GM21529 (cell line): ENCODE results near the gene CAMKK2.
"Not testable (repeated sequence)": the region's sequence is repeated elsewhere in the genome, so short reads cannot be mapped to it uniquely, and the experiment has no call there.

Experiments used
- ATAC-seq: cut with Tn5 transposase; IDR thresholded peaks from one replicate; pipeline ENCODE4 v1.9.1; 2021; ENCODE audit not compliant: unreplicated experiment

CAMKK2 gene

DNA sequence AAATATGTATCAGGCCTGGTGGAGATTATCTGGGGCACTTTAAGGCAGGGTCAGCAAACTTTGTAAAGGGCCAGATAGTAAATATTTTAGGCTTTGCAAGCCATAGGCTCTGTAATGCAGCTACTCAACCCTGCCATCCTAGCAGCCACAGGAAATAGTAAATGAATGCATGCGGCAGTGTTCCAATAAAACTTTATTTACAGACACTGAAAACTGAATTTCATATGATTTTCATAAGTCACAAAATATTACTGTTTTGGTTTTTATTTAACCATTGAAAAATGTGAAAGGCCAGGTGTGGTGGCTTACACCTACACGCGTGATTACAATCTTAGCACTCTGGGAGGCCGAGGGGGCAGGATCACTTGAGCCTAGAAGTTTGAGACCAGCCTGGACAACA, 3.2 kb upstream of the CAMKK2 start:
- ATAC-seq = no peak

DNA sequence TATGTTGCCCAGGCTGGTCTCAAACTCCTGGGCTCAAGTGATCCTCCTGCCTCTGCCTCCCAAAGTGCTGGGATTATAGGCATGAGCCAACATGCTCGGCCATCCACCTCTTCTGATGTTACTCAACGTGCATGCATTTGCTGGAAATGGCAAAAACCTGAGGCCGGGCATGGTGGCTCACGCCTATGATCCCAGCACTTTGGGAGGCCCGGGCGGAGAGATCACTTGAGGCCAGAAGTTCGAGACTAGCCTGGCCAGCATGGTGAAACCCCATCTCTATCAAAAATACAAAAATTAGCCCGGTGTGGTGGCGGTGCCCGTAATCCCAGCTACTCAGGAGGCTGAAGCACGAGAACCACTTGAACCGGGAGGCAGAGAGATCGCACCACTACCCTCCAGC, 1.9 kb upstream of the CAMKK2 start:
- ATAC-seq = not testable (repeated sequence)

DNA sequence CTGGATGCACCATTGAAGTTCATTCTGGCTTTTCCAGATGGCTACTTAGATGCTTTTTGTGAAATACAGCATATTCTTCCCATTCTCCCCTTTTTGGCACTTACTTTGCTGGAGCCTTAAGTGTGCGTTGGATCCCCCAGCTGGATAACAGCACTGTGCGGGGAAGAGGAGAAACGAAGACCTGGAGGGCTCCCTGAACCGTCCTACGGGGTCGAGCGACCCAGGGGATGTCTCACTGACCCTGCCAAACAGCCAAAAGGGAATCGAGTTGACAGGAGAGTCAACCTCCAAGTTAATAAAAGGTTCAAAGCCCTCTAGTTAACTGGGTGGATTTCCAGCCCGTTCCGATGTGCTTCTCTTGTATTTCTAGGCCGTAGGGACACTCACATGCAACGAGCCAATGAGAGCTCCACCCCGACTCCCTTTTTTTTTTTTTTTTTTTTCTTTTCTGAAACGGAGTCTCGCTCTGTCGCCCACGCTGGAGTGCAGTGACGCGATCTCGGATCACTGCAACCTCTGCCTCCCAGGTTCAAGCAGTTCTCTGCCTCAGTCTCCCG, 1.0 kb upstream of the CAMKK2 start:
- no peak for ATAC-seq

DNA sequence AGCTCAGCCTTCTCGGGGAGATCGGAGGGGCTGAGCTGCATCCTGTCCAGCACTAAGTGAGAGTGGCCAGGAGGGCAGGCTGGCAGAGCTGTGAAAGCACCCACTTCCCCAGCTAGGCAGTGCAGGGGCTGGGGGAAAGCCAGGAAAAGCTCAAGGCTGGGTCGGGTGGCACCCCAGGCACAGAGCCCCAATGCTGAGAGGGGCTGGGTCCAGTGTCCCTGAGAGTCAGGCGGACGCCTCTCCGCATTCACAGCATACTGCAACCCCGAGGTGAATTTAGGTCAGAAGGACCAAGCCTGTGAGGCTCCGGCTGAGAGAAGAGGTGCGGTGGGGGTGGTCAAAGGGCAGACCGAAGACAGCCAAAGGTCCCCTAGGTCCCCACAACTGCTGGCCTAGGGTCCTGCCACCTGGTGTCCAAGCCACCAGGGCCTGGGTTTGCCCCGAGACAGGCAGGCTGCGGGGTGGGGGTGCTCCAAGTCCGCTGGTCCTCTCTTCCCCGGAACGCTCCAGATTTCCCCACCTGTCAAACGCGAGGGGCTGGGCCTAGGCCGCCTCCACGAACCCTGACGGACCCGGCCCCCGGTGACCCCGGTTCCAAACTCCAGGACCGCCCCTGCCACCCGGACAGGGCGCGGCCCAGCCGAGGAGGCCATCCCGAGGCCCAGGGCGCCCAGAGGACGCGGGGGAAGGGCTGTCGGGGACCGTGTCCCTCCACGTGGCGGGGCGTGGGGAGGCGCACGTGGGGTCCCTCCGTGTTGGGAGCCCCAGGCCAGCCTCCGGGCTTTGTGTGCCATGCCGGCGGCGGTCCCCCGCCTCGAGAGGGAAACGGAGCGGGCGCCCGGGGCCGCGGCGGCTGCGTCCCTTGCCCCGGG, 527 bp downstream of the CAMKK2 start:
- peak; percentile 19 for ATAC-seq

DNA sequence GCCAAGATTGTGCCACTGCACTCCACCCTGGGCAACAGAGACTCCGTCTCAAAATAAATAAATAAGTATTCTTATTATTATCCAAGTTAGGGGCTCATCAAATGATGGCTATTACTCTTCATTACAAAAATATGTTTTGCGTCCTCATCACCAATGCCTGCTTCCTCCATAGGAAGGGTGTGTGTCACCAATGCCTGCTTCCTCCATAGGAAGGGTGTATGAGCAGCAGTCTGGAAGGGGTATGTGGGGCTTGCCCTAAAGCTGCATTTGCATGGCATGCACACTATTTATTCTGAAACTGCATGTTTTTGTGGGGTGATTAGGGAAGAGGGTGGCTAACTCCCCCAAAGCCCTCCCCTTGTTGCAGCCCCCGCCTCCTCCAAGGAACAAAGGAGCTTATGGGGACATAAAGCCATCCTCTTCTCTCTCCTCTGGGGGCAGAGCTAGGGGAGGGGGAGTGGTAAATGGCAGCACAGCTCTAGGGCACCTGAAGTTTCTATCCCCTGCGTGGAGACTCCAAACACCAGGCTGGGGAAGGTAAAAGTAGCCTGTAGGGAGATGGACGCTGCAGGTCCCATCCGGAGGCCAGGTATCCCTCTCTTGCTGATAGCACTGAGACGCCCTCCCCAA, 1.3 kb downstream of the CAMKK2 start:
- ATAC-seq = peak; percentile 3

DNA sequence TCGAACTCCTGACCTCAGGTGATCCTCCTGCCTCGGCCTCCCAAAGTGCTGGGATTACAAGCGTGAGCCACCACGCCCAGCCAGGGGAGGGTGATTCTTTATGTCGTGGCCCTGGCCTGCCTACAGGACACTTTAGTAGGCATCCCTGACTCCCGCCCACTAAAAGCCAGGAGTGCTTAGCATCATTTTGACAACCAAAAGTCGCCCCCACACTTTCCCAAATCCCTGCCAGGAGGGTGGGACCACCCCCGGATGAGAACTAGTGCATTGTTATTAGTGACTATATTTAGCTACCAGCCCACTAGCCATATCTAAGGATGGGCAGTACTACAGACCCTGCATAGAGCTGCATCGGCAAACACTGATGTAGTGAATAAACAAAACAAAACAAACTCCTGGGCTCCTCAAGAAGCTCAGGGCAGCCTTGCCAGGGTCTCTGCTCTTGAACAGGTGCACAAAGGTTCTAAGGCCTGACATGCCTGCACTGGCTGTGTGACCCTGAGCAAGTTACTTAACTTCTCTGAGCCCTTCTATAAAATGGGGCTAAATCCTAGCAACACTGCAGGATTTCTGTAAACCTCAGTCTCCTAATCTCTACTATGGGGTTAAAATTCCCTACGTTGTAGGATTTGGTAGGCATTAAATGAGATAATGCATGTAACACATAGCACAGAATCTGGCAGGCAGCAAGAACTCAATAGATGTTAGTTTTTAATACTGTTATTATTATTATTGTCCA, 2.2 kb downstream of the CAMKK2 start:
- ATAC-seq = no peak

DNA sequence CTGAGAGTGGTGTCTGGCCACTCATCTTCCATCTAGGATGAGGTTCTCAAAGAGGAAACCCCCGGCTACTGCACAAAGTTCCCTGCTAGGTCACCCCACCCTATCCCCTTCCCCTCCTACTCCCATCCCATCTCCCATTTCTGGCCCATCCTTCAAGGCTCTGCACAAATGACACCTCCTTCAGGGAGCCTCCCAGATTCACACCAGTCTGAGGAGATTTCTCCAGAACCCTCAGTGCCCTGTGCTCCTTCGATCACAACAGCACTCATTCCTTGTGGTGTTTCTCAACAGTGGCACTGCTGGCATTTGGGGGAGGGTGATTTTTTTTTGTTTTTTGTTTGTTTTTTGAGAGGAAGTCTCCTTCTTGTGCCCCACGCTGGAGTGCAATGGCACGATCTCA, 2.9 kb downstream of the CAMKK2 start:
- ATAC-seq = no peak

DNA sequence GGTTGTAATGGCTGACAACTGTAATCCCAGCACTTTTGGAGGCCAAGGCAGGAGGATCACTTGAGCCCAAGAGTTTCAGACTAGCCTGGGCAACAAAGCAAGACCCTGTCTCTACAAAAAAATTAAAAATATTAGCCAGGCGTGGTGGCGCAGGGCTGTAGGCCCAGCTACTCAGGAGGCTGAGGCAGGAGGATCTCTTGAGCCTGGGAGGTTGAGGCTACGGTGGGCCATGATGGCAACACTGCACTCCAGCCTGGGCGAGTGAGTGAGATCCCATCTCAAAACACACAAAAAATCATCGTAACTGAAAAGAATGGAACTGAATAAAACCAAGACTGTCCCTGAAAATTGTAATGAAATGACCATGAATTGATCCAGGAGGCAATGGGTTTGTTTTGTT, 6.1 kb downstream of the CAMKK2 start:
- no peak for ATAC-seq

DNA sequence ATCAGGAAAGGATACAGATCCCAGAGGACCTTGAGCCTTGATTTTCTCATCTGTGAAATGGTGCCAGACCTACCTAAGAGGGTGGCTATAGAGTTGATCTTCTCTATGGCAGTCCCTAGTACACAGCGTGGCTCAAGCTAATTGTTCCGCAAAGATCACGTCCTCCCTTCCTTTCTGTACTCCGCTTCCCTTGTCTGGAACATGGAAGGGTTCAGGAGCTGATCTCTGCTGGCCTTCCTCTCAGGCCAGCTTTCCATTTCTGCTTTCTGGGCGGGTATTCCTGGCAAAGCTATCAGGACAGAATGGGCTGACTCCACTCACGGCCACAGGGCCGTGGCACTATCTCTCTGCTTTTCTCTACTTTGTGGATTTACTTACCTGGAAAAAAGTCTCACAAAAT, 6.5 kb downstream of the CAMKK2 start:
- ATAC-seq = no peak

DNA sequence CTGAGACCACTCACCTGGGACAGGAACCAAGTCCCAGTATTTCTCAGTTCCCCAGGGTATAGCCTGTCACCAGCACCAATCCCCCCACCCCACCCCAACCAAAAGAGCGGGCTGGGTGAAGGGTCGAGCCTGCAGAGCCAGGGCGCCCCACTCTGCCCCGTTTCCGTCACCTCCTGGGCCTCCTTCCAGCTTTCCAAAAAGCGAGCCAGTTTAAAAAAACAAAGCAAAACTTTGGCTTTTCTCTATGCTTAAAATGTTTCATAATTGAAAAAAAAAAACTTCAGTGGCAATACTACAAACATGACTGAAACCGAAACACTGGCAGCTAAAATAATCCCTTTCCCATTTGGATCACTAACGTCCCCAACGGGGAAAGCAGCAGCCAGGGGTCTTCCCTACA, 7.5 kb downstream of the CAMKK2 start:
- ATAC-seq = no peak

DNA sequence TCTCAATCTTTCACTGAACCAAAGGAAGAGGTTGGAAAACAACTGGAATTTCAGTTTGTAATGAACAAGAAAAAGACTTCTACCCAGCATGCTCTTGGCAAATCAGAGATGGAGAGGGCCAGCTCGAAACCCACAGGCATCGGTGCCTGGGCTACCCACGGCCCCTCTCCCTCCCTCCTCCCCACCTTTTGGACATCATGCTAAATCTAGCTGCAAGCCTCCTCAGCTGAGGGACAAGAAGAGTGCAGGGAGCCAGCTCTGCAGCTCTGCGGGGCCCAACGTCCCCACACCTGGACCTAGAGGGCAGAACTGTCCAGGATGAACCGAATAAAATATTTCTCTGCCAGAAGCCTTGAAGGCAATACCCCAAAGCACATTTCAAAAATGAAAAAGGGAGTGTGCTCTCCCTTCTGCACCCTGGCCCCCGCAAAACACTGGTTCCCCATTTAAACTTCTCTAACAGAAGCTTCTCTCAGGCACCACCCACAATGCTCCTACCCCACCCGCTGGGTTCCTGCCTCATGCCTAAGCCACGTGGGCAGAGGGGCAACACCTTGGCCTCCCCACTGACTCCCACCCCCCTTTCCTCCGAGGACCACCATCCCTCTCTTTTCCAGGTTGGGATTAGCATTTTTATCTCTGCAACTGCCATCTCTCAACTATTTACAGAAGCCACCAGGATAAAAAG, 8.2 kb downstream of the CAMKK2 start:
- no peak for ATAC-seq

DNA sequence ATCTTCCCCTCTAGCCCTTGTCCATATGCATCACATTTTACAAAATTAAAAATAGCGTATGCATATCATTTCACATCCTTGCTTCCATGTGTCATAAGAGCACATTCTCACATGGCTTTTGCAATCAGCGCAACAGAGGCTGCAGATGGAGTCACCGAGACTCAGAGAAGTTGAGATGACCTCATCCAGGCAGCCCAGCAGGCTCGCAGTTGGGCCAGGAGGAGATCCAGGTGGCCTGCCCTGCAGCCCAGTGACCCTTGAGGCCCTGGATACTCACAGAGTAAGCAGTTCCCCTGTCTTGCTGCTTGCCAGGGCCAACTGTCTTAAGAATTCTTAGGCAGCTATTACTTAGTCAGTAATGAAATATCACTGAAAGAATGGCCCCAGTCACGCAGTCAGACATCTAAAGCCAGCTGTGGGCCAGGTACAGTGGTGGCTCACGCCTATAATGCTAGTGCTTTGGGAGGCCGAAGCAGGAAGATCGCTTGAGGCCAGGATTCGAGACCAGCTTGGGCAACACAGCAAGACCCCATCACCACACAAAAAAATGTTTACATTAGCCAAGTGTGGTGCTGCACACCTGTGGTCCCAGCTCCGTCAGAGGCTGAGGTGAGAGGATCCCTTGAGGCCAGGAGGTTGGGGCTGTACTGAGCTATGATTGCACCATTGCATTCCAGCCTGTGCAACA, 9.1 kb downstream of the CAMKK2 start:
- ATAC-seq = no peak

DNA sequence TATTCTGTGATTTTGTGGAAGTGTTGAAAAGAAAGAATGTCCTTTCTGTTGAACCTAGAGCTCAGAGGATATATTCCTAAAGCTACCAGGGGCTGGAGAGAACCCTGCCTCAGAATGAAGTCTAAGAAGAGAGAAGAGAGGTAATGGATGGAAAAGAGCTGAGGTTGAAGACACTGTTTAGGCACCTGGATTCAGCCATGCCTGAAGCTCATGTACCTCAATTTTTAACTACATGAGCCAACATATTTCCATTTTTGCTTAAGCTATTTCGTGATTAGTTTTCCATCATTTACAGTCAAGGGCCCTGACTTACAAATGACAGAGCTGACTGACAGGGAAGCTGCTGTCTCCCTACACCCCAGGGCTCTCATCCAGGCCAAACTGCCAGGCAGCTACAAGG, 10.7 kb downstream of the CAMKK2 start:
- ATAC-seq = no peak

DNA sequence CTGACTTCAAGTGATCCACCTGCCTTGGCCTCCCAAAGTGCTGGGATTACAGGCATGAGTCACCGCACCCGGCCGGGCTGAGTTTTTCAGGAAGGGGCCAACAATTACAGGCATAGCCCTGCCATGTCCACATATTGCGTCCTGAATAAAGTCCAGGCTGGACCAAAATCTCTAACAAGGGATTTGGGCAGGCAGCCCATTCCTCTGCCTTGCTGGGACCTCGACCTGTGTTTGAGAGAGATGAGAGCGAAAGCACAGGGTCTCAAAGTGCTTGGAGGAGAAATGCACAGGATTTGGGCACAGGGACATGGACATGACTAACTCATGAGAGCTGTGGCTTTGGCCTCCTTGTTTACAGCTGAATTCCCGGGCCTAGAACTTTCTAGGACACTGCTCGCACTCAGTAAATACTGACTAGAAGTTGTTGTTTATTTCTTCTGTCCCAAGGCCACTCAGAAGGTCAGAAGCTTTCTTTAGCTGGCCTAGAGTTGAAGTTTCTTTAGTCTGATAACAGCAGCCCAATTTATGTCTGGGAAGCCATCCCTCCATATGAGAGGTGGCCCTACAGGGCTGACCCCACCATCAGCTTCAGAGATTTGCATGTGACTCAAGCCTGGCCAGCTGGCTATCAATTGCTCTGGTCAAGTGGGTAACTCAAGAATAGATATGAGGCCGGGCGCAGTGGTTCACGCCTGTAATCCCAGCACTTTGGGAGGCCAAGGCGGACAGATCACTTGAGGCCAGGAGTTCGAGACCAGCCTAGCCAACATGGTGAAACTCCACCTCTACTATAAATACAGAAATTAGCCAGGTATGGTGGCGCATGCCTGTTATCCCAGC, 11.7 kb downstream of the CAMKK2 start:
- ATAC-seq = no peak

DNA sequence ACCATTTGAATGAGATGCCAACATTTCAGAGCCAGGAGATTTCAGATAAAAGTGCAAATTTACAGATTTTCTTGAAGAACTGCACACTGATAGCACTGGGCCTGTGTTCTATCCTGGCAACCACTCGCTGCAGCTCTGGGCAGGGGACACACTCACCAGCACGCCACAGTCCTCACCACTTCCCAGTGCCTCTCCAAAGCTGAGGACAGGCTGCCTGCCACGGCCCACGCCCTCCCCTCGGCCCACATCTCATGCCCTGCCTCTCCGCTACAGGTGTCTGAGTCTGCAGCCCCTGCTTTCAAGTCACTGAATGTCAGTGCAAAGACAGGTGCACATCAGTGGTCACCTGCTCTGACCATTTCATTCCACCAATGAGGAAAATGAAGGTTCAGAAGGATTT, 12.7 kb downstream of the CAMKK2 start:
- no peak for ATAC-seq

DNA sequence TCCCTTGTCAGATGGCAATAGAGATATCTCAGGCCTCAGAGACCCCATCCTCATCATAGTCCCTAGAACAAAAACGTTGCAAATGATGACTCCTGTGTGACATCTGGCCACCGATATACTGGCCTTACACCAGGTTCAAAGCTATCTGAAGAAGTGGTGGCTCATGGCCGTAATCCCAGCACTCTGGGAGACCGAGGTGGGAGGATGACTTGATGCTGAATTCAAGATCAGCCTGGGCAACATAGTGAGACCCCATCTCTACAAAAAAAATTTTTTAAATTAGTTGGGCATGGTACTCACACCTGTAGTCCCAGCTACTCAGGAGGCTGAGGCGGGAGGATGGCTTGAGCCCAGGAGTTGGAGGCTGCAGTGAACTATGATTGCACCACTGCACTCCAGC, 13.1 kb downstream of the CAMKK2 start:
- ATAC-seq = no peak

DNA sequence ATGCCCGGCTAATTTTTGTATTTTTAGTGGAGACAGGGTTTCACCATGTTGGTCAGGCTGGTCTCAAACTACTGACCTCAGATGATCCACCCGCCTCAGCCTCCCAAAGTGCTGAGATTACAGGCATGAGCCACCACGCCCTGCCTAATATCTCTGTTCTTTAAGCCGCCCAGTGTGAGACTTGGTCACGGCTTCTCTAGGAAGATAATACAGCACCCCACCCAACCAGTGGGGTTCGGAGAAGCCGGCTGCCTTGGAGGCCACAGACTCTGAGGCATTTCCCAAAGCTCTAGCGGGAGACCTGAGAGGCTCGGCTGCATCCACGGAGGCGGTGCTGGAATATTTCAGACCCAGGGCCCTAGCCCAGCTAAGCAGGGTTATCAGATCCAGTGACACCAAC, 13.6 kb downstream of the CAMKK2 start:
- not testable (repeated sequence) for ATAC-seq

DNA sequence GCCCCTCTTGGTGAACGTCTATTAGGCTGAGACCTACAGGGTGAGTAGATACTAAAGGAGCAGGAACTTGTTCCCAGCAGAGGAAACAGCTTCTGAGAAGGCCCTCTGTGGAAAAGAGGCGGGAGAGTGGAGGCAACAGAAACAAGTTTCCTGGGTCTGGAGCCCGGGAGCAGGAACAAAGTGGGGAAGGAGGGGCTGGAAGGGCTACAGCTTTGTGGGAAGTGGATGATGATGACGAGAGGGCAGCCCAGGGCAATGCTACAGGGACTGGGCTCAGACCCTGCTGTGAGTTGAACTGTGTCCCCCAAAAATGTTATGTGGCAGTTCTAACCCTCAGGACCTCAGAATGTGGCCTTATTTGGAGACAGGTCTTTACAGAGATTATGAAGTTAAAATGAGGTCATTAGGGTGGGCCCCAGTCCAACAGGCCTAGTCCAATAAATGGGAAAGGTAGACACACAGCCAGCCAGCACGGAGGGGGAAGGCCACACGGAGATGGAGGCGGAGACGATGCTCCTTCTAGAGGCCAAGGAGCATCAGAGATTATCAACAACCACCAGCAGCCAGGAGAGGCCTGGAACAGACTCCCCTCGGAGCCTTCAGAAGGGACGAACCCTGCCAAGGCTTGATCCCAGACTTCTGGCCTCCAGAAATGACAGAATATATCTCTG, 14.3 kb downstream of the CAMKK2 start:
- ATAC-seq = no peak

DNA sequence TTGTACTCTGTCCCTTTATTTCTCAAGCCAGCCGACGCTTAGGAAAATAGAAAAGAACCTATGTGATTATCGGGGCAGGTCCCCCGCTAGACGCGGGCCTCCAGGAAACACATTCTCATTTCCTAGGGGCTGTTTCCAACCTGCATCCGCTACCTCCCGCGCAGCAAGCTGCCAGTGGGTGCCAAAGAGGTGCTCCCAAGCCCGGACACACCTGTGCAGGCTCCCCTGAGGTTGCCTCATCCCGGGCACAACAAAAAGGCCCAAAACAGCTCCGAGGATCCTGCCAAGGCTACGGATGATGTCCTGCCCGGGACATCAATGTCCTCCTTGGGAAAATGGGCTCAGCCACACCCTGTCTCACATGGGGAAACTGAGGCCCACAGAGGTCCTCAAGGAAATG, 15.4 kb downstream of the CAMKK2 start:
- ATAC-seq = not testable (repeated sequence)
